ENCODE results near the gene CFB.

CFB gene

DNA sequence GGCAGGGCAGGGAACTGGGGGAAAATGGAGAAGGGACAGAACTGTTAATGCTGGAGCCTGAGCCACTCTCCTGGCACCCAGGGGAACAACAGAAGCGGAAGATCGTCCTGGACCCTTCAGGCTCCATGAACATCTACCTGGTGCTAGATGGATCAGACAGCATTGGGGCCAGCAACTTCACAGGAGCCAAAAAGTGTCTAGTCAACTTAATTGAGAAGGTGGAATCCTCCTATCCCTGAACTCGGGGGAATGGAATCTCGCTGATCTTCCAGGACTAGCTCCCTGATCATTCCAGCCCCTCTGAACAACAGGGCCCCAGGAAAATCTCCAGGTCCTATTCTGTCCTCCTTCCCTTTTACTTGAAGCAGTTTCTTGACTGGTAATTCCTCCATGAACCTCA is 2.0 kb downstream of the CFB start:
- H3K4me3 ChIP-seq (ENCODE audit: control insufficient read depth, low read depth, low read length): no peak overlapping the region
- TF ChIP-seq, protein P1, sequence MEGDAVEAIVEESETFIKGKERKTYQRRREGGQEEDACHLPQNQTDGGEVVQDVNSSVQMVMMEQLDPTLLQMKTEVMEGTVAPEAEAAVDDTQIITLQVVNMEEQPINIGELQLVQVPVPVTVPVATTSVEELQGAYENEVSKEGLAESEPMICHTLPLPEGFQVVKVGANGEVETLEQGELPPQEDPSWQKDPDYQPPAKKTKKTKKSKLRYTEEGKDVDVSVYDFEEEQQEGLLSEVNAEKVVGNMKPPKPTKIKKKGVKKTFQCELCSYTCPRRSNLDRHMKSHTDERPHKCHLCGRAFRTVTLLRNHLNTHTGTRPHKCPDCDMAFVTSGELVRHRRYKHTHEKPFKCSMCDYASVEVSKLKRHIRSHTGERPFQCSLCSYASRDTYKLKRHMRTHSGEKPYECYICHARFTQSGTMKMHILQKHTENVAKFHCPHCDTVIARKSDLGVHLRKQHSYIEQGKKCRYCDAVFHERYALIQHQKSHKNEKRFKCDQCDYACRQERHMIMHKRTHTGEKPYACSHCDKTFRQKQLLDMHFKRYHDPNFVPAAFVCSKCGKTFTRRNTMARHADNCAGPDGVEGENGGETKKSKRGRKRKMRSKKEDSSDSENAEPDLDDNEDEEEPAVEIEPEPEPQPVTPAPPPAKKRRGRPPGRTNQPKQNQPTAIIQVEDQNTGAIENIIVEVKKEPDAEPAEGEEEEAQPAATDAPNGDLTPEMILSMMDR (IDR thresholded peaks at IDR 0.05; ENCODE audit: control insufficient read depth, insufficient read depth, low read depth, low read length, missing control alignments): no peak
- DNase-seq (ENCODE audit: low read depth): no peak

DNA sequence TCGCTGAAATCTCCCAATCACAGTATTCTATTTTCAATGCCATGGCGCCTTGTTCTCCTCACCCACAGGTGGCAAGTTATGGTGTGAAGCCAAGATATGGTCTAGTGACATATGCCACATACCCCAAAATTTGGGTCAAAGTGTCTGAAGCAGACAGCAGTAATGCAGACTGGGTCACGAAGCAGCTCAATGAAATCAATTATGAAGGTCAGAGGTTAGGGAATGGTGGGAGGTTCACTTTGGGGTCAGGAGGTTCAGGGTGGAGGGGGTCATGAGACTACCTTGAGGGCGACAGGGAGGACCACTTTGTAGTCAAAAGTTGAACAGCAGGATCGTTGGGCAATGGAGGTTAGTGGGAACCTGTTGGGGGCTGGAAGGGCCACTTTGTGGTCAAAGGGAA is 2.4 kb downstream of the CFB start:
- TF ChIP-seq, protein P1 (IDR thresholded peaks at IDR 0.05; ENCODE audit: control insufficient read depth, insufficient read depth, low read depth, low read length, missing control alignments): no peak
- no peak overlapping the region for H3K4me3 ChIP-seq (ENCODE audit: control insufficient read depth, low read depth, low read length)
- no peak for DNase-seq (ENCODE audit: low read depth)

DNA sequence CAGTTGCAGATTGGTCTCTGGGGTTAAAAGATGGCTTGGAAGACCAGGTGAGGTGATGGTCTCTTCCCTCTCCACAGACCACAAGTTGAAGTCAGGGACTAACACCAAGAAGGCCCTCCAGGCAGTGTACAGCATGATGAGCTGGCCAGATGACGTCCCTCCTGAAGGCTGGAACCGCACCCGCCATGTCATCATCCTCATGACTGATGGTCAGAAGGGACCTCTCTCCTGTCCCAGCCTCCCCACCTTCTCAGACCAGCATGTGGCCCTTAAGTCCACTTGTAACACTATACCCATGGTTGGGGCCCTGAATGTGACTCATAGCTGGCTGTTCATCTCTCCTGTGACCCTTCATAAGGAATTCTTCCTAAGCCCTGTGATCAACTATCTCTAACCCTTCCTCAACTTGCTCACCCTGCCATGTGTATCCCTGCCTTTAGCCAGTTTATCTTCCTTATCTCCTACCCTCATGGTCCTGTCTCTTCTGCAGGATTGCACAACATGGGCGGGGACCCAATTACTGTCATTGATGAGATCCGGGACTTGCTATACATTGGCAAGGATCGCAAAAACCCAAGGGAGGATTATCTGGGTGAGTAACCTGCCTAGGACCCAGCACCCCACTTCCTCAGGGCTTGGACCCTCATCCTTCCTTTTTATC is 3.0 kb downstream of the CFB start:
- no peak overlapping the region for H3K4me3 ChIP-seq (ENCODE audit: control insufficient read depth, low read depth, low read length)
- TF ChIP-seq, protein P1 (IDR thresholded peaks at IDR 0.05; ENCODE audit: control insufficient read depth, insufficient read depth, low read depth, low read length, missing control alignments): no peak
- no peak for DNase-seq (ENCODE audit: low read depth)

DNA sequence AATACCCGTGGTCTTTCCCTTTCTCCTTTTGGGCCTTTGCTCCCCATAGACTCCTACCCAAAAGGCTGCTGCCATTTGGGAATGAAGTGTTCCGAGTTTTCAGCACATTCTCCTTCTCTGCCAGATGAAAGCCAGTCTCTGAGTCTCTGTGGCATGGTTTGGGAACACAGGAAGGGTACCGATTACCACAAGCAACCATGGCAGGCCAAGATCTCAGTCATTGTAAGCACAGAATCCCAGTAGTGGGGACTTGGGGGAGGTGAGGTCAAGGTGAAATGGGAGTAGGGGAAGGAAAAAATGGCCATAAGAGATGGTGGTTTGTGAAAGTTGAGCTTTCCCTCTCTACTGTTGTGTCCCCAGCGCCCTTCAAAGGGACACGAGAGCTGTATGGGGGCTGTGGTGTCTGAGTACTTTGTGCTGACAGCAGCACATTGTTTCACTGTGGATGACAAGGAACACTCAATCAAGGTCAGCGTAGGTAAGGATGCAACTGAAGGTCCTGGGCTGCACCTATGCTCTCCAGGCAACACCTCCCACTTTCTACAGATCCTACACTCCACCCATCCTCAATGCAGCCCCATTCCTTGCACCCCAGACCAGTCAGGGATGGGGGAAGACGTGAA is 4.1 kb downstream of the CFB start:
- TF ChIP-seq, protein P1 (IDR thresholded peaks at IDR 0.05; ENCODE audit: control insufficient read depth, insufficient read depth, low read depth, low read length, missing control alignments): no peak
- no peak overlapping the region for H3K4me3 ChIP-seq (ENCODE audit: control insufficient read depth, low read depth, low read length)

DNA sequence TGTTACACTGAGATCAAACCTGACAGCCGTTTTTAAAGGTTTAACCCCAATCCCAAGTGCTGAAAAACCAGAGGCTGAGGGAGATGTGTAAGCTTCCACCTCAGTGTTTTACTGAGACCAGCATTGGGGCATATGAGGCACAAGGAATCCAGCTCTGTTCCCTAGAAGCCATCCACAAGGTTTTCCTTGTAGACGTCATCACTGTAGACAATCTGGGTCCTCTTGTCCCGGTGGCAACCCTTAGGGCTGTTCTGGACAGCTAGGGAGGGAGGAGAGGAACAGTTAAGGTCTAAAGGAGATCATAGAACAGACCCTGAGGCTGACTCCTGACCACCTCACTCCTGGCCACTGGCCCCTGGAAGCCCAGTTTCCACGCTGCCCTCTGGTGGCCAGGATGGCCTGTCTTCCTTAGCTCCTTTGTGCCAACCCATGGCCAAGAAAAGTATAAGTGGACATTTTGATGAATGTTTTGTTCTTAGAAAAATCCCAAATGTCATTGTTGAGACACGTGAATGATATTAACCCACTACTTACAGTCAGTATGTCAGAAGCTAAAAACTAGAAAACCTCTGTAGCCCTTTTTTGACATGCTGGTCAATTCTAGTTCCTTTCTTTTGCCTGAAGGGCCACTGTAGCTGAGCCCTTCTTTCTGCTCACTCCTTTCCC is 6.4 kb downstream of the CFB start:
- no peak for DNase-seq (ENCODE audit: low read depth)
- no peak overlapping the region for H3K4me3 ChIP-seq (ENCODE audit: control insufficient read depth, low read depth, low read length)
- TF ChIP-seq, protein P1 (IDR thresholded peaks at IDR 0.05; ENCODE audit: control insufficient read depth, insufficient read depth, low read depth, low read length, missing control alignments): peak; percentile 89

More for the DNA sequence above, 4.1 kb downstream of the CFB start:
- no peak for DNase-seq (ENCODE audit: low read depth)

DNA sequence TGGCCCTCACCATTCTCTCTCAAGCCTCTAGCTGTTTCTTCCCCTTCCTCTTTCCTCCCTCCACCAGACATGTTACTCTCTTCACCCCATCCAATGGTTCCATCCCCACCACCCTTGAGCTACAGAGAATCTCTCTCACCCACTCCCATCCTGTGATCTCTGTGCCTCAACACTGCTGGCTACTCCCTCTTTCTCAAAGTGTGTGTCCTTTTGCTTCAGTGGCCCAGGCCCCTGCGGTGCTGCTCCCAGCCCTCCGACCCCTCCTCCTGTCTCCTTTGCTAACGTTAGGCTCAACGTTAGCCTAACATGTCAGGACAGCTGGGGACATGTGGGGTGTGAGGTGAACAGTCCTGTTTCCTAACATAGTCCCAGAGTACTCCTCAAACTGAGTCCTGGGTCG is 7.0 kb downstream of the CFB start:
- H3K4me3 ChIP-seq (ENCODE audit: control insufficient read depth, low read depth, low read length): no peak overlapping the region
- TF ChIP-seq, protein P1 (IDR thresholded peaks at IDR 0.05; ENCODE audit: control insufficient read depth, insufficient read depth, low read depth, low read length, missing control alignments): no peak
- DNase-seq (ENCODE audit: low read depth): no peak

All from AG09309 (cell line).